Stromal cell of bone marrow (primary cell): Measurements from ENCODE around the gene LRRC3C.
"Not testable (repeated sequence)": the region's sequence is repeated elsewhere in the genome, so short reads cannot be mapped to it uniquely, and the experiment has no call there.

Experiments used
- DNase-seq: peaks from one replicate; pipeline ENCODE4 v3.0.0-alpha.2; 2012; ENCODE audit warnings: low read depth

Gene LRRC3C

DNA sequence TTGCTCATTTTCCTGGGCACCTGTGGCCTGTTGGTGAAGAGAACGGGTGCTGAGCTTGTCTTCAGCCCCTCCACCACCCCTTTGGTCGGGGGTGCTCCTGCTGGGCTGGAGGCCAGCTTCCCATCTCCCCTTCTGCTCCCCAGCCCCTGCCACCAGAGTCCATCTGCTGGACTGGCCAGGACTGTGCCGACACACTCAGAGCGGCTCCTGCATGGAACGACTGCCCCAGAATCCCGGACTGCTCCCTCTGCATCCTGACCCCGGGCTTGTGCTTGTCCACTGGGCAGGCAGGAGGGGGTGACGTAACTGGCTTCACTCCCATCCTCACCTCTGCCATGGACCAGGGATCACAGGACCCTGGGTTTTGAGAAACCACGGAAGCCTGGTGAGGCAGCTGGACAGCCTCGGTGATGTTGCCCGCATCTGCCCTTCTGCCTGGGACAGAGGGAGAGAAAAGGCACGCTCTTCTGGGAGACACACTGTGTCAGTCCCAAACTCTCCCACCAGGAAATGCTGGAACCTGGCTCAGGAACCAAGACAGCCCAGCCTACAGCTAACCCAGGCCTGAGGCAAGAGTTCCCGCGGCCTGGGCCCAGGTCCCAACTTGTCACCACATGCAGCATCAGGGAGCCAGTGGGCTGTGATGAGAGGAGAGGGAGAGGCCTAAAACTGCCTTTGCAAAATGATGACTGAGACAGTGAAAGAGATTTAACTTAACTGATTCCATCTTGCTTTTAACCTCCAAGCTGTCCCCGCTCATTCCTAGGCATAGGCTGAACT, 19.2 kb downstream of the LRRC3C start:
- DNase-seq, result no peak

- DNase-seq, result not testable (repeated sequence)
These were observed 20.9 kb downstream of the LRRC3C start for GRCh38 chr17:39948489-39948828.

- no peak for DNase-seq
These were observed 21.5 kb downstream of the LRRC3C start for GRCh38 chr17:39949028-39949427.

GRCh38 chr17:39950871-39951348, 23.4 kb downstream of the LRRC3C start:
- no peak for DNase-seq

DNA sequence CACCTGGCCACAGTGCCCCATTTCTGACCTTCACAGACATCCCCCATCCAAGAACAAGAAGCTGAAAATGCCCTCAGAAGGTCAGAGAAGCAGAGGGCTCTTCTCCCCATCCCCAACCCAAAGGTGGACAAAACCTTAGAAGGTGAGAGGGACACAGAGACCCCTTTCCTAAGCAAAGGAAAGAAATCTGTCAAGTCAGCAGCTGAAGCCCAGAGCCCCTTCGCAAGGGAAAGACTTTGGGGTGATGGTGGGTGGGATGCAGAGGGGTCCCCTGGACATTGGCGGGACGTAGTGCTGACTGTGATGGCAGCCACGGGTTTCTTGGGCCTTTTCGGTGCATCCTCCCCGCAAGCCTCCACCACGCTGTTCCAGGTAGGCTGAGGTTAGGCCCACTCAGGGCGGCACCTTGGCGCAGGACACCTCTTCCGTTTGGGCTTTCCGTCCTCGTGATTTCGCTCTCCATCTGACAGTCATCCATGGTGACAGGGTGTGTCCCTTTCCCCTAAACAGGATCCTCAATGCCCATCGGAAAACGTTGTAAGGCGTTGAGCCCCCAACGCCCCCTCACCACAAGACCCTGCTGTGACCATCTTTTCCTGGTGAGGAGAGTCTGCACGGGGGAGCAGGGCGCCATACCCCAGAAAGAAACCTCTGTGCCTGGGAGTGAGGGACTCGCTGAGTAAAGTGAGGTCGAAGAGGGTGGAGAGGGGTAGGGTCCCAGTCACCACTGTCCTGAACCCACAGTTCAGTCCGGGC, 24.6 kb downstream of the LRRC3C start:
- DNase-seq, result no peak

DNA sequence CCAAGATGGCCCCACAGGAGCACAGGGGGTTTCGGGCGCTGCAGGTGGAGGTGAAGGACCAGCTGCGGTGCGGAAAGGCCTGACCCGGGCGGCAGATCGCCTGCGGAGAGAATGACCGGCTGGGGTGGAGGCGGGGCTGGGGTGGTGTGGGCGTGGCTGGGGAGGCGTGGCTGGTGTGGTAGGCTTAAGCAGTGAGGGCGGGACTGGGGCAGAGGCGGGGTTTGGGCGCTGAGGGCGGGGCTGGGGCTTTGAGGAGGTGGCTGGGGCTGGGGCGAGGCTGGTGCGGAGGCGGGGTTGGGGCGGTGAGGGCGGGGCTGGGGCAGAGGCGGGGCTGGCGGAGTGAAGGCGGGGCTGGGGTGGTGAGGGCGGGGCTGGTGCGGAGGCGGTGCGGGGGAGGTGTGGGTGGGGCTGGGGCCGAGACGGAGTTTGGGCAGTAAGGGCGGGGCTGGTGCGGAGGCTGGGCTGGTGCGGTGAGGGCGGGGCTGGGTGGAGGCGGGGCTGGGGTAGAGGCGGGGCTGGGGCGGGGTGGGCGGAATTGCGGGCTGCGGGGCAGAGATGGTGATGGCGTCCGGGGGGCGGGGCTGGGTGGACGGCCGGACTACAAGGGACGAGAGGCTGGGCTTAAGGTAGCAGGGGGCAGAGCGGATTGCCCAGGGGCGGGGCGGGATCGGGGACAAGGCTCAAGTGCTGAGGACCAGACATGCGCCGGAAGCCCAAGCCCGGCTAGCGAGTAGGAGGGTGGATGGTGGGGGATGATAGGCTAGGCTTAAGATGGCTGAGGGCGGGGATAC, 25.3 kb downstream of the LRRC3C start:
- DNase-seq, result peak; percentile 85

DNA sequence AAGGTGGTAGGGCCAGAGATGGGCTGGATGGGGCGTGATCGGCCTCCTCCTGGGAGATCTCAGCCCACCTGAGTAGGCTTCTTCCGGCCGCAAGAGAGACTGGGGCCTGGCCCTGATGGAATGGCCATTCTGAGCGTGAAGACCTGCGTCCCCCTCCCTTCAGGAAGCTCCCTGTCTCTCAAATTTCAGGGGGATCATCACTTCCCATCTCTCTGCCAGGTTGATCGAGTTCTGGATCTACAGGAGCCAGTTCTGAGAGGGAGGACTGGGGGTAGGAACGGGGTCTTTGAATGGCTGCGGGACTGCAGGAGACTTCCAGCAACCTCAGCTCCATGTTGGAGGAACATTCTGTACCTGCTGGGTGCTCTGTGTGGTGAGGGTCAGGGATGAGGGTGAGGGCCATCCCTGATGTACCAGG, 25.9 kb downstream of the LRRC3C start:
- DNase-seq, result no peak

DNA sequence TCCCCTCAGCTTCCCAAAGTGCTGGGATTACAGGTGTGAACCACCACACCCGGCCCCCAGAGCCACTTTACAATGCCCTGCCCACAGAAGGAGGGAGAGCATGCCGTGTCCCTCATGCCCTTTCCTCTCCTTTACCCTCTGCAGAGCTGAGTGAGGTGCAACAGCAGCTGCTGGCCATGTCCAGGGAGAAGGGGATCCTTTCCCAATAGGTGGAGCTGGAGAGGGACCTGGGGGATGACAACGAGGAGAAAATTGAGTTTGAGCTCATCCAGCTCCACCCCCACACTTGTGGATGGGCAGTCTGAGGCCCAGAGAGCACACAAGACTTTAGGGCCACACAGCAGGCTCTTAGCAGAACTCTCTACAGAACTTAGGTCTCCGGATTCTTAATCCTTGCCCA, 27.3 kb downstream of the LRRC3C start:
- no peak for DNase-seq

- DNase-seq, result no peak
These were observed 28.2 kb downstream of the LRRC3C start for GRCh38 chr17:39955726-39956225.

DNA sequence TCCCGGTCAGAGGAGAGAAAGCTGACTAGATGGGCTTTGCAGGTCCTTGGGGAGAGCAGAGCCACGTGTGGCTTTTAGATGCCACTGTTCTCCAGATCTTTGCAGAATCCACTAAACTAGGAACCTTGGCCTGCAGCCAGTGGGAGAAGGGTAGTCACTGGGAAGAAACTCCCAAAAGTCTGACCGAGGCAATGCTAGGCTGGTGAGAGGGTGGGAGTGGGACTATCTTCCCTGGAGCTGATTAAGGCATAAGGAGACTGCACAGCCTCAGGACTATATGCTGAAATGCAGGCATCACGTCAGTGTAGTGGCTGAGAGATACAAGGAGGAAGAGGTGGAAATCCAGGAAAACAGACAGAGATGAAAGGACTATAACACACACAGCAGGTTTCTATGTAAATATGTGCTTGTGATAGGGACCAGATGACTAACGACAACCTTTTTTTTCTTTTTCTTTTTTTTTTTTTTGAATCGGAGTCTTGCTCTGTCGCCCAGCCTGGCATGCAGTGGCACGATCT, 33.1 kb downstream of the LRRC3C start:
- DNase-seq, result no peak

- DNase-seq, result no peak
These were observed 35.2 kb downstream of the LRRC3C start, which contains the start of gene GSDMA for GRCh38 chr17:39962642-39963220. GSDMA (plus strand) TSS chr17:39963004; CDS start chr17:39965688, 2,684 bp downstream.

- DNase-seq, result no peak
These were observed 36.3 kb downstream of the LRRC3C start for GRCh38 chr17:39963829-39964228.

DNA sequence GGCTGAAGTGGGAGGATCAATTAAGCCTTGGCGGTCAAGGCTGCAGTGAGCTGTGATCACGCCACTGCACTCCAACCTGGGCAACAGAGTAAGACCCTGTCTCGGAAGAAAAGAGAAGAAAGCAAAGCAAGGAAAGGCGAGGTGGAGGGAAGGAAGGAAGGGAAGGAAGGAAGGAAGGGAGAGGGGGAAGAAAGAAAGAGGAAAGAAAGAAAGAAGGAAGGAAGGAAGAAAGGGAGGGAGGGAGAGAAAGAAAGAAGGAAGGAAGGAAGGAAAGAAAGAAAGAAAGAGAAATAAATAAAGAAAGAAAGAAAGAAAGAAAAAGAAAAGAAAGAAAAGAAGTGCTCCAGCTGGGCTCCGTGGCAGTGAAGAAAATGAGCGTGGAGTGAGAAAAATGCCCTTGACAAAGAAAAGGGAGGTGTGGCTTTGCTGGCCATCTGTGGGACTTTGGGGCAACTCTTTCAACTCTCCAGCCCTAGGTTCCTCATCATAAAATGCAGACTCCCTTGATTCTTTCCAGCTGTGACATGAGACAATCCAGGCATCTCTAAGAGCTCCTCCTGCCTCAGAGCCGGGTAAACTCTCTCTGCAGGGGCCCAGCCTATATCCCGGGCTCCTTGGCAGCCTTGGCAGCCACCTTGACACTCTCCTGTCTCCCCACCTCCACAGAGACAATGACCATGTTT, 37.6 kb downstream of the LRRC3C start:
- no peak for DNase-seq

DNA sequence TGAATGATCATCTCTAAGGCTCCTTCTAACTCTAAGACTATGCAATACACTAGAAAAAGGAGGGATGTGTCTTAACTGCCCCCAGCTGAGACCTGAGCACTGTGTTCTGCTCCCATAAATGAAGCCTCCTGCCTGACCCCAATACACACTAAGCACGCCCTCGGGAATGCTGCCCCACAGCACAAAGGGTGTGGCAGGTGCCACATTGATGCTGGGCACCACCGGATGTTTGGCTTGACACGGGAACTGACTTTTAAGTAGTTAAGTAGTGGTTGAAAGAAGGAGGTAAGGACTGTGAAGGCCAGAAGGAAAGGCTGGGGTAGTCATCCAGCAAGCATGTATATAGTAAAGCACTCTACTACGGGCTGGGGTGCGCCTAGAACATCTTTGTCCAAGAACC, 39.2 kb downstream of the LRRC3C start:
- no peak for DNase-seq

DNA sequence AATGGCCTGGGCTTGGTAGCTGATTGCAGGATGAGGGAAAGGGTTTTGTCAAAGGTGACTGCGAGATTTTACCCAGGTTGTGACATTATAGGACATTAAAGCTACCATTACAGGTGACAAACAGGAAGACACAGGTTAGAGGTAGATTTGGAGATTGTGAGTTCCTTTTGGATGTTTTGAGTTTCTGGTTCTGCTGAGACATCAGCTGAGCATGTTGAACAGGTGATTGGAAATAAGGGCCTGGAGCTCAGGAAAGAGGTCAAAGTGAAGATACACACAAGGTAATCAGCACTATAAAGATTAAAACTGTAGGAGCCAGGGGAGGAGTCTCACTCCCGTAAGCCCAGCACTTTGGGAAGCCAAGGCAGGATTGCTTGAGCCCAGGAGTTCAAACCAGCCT, 41.2 kb downstream of the LRRC3C start:
- DNase-seq, result no peak

- no peak for DNase-seq
These were observed 41.8 kb downstream of the LRRC3C start for GRCh38 chr17:39969375-39969774.

GRCh38 chr17:39970157-39970692, 42.7 kb downstream of the LRRC3C start:
- no peak for DNase-seq

GRCh38 chr17:39971076-39971603, 43.6 kb downstream of the LRRC3C start:
- no peak for DNase-seq

GRCh38 chr17:39972271-39972670, 44.7 kb downstream of the LRRC3C start:
- peak; percentile 30 for DNase-seq

GRCh38 chr17:39973496-39973895, 46.0 kb downstream of the LRRC3C start:
- no peak for DNase-seq

DNA sequence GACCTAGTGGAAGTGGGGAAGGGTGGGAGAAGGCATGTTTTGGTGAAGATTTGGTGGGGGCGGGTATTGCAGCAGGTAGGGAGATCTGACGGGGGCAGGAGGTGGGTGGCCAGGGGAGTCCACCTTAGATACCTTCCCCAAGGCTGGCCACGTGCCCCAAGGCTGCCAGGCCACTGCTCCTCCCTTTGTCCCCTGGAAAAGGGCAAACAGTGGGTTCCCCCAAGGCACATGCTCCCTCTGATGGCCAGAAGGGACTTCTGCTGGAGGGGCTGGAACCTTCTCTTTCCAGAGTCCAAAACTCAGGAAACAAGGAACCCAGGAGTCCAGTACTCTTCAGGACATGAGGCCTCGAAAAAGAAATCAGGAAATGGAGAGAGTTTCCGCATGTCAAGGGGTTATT, 46.9 kb downstream of the LRRC3C start:
- no peak for DNase-seq
